Fibroblast of the aortic adventitia (primary cell): ENCODE results near the gene ATF5. TPM values are rescaled to one million over a fixed set of nuclear protein-coding genes. Genes with fewer than 3 reads are reported as not detected.

Experiments used
- DNase-seq: peaks from one replicate; pipeline ENCODE4 v3.0.0-alpha.2; 2010; ENCODE audit warnings: low read depth
- H3K4me3 ChIP-seq: 2 replicates; pipeline ENCODE4 v1.5.1; 2011; ENCODE audit warnings: low read depth, mild to moderate bottlenecking, control low read depth, low read length, moderate library complexity
- total RNA-seq: library from RNA; depleted of rRNA; stranded (reverse); fragments of >200 nt; gene quantifications from 2 replicates; pipeline ENCODE4 v1.2.3, GENCODE V29; 2012; ENCODE audit warnings: low replicate concordance
- TF ChIP-seq, protein P1 (sequence below): IDR thresholded peaks from 2 replicates; pipeline ENCODE4 v1.5.1; 2011; ENCODE audit warnings: mild to moderate bottlenecking, low read length, control low read depth, inconsistent platforms; ENCODE audit not compliant: insufficient read depth

The ATF5 gene
- total RNA-seq, 1 donor: 81.5 TPM

- TF ChIP-seq, protein P1, sequence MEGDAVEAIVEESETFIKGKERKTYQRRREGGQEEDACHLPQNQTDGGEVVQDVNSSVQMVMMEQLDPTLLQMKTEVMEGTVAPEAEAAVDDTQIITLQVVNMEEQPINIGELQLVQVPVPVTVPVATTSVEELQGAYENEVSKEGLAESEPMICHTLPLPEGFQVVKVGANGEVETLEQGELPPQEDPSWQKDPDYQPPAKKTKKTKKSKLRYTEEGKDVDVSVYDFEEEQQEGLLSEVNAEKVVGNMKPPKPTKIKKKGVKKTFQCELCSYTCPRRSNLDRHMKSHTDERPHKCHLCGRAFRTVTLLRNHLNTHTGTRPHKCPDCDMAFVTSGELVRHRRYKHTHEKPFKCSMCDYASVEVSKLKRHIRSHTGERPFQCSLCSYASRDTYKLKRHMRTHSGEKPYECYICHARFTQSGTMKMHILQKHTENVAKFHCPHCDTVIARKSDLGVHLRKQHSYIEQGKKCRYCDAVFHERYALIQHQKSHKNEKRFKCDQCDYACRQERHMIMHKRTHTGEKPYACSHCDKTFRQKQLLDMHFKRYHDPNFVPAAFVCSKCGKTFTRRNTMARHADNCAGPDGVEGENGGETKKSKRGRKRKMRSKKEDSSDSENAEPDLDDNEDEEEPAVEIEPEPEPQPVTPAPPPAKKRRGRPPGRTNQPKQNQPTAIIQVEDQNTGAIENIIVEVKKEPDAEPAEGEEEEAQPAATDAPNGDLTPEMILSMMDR: no peak
- H3K4me3 ChIP-seq: no peak overlapping the region
- no peak for DNase-seq
Observed at GRCh38 chr19:49889038-49889686, 39.8 kb upstream of the ATF5 start.

DNA sequence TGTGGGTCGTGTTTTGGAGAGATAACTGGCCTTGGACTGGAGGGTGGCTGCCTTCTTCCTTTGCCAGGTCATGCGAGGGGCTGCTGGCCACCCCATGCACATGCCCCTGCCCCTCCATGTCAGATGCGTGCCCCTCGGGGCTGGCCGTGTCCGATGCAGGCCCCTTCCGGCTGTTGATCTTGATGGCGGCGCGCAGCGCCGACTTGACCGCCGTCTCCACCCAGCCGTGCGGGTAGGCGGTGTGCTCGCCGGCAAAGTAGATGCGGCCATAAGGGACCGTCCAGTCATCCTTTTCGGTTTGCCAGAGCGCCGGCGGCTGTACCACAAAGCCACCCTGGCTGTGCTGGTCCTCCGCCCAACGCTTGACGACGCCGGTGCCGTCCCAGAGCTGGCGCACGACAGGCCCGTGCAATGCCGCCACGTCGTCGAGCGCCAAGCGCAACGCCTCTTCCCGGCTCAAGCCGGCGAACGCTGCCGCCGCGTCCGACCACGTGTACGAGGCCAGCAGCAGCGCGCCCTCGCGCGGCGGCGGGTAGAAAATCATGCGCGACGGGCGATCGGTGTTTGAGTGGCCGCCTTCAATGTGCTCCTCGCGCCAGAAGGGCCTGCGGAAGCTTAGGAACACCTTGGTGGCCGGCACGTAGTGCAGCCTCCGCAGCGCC lies 39.2 kb upstream of the ATF5 start:
- TF ChIP-seq, protein P1: peak; percentile 64
- peak; percentile 63 for DNase-seq
- peak overlapping the region; percentile 28 for H3K4me3 ChIP-seq

GRCh38 chr19:49890349-49891311 lies 38.4 kb upstream of the ATF5 start:
- no peak for DNase-seq
- TF ChIP-seq, protein P1: no peak
- H3K4me3 ChIP-seq: peak overlapping the region; percentile 28

- TF ChIP-seq, protein P1: no peak
- no peak for DNase-seq
- no peak overlapping the region for H3K4me3 ChIP-seq
Observed at GRCh38 chr19:49891393-49891792, 37.6 kb upstream of the ATF5 start.

DNA sequence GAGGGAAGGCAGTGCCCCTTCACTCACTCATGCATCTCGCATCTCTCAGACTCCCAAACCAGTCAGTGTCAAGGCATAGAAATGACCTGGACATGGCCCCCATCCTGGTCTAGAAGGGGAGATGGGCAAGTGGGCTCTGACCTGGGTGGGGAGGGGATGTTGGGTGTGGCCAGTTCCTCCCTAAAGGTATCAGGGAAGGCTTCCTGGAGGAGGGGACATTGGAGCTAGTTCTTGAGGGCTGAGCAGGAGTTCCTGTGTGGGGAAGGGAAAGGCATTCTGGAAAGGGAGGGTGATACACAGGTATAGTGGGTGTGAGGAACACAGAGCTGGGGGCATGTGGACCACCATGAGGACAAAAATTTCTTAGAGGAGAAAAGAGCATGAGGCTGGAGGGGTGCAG lies 36.3 kb upstream of the ATF5 start:
- no peak overlapping the region for H3K4me3 ChIP-seq
- TF ChIP-seq, protein P1: no peak
- no peak for DNase-seq

DNA sequence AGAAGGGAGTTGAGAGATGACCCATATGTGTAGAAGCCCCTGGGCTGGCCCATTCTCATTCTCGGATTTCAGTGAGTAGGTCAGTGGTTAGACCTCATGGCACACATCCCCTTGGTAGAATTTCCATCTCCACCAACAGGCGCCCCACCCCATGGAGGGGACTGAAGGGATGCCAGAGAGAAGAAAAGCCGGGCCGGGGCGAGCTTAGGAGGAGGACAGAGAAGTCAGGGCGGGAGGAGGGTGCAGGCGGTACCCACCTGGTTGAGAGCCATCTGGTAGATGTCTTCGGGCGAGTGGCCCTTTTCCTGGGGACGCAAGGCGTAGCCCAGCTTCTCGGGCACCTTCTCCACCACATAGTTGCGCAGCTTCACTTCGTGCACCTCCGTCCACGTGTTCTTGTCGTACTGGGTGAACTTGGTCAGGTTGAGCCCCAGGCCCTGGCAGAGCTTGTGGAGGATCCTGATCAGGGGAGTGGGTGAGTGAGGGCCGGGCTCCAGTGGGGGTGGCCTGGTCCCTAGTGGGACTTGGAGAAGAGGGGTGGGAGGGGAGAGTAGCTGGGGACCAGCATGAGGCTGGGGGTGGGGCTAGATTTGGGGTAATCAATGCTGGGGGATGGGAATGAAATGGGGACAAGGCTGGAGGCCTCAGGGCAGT lies 34.9 kb upstream of the ATF5 start:
- no peak overlapping the region for H3K4me3 ChIP-seq
- DNase-seq: no peak
- TF ChIP-seq, protein P1: no peak
